A549 treated with AZD9567 at 1 μM for 4 hours (cell line): ENCODE data around the gene IFI16. TPM values are rescaled to one million over a fixed set of nuclear protein-coding genes. Genes with fewer than 3 reads are reported as not detected.

Experiments used
- total RNA-seq: library from RNA; stranded (reverse); fragments of 200-300 nt; extraction: Qiagen RNA extraction; gene quantifications from 5 replicates; pipeline ENCODE4 v1.2.3, GENCODE V29; 2022; ENCODE audit not compliant: insufficient read depth

Gene IFI16
- 2.1 to 3.2 TPM (median 2.6 TPM) in 5 replicates for total RNA-seq

GRCh38 chr1:159009704-159010361 is at the start of gene IFI16:
Gene IFI16 (plus strand): TSS chr1:159009907. CDS start chr1:159014681, 4,774 bp downstream.

GRCh38 chr1:159076438-159077119 is 66.9 kb downstream of the IFI16 start, which contains the start of gene AIM2:
Gene AIM2 (minus strand): TSS chr1:159076766. CDS start chr1:159073499, 3,267 bp downstream.

Other genes with a start within 250 kb of the IFI16 start
- gene OR6N1, start 237.7 kb upstream of the IFI16 start, total RNA-seq = not detected in 5 replicates
- not detected in 5 replicates for gene OR6N2, start 228.7 kb upstream of the IFI16 start, total RNA-seq
- gene MNDA, start 178.6 kb upstream of the IFI16 start, total RNA-seq = not detected in 5 replicates
- not detected in 5 replicates for gene PYHIN1, start 78.4 kb upstream of the IFI16 start, total RNA-seq
- not detected in 5 replicates for gene AIM2, start 66.9 kb downstream of the IFI16 start, total RNA-seq
- gene CADM3, start 161.7 kb downstream of the IFI16 start, total RNA-seq = 0.12 to 0.16 TPM (median 0.14 TPM) in 4 of 5 replicates, not detected in the other
- 0.08 TPM in 1 of 5 replicates, not detected in the others for gene ACKR1, start 195.0 kb downstream of the IFI16 start, total RNA-seq